Stimulated activated CD8-positive, alpha-beta memory T cell treated with anti-CD3 and anti-CD28 coated beads, Interleukin-12 subunit alpha, Interleukin-12 subunit beta, amount 100 ng/mL, for 24 hours (primary cell): ENCODE results near the gene TMEM212.

ENCODE experiments used
- DNase-seq: peaks from one replicate; pipeline ENCODE4 v3.0.0-alpha.2; 2020; ENCODE audit errors: extremely low read depth

Gene TMEM212

GRCh38 chr3:171842864-171843518, at the start of gene TMEM212:
Gene TMEM212, plus strand, starts transcription at chr3:171843349. Its CDS starts 35 bp downstream, at chr3:171843384.
- DNase-seq = no peak

- DNase-seq = no peak
These were observed 46.4 kb upstream of the TMEM212 start for GRCh38 chr3:171796625-171797264.

GRCh38 chr3:171797265-171797679, 45.9 kb upstream of the TMEM212 start:
- DNase-seq = no peak

GRCh38 chr3:171797873-171798272, 45.3 kb upstream of the TMEM212 start:
- DNase-seq = no peak

GRCh38 chr3:171799501-171799900, 43.6 kb upstream of the TMEM212 start:
- no peak for DNase-seq

GRCh38 chr3:171801738-171802589, 41.2 kb upstream of the TMEM212 start:
- no peak for DNase-seq

GRCh38 chr3:171802590-171802956, 40.6 kb upstream of the TMEM212 start:
- no peak for DNase-seq

GRCh38 chr3:171803044-171803443, 40.1 kb upstream of the TMEM212 start:
- no peak for DNase-seq

GRCh38 chr3:171804618-171805389, 38.3 kb upstream of the TMEM212 start:
- no peak for DNase-seq

- DNase-seq = no peak
These were observed 37.5 kb upstream of the TMEM212 start for GRCh38 chr3:171805687-171806086.

- no peak for DNase-seq
These were observed 36.7 kb upstream of the TMEM212 start for GRCh38 chr3:171806200-171807128.

GRCh38 chr3:171807129-171807675, 35.9 kb upstream of the TMEM212 start:
- DNase-seq = no peak

GRCh38 chr3:171807806-171808205, 35.3 kb upstream of the TMEM212 start:
- no peak for DNase-seq

GRCh38 chr3:171809611-171809860, 33.6 kb upstream of the TMEM212 start:
- no peak for DNase-seq

GRCh38 chr3:171809861-171810628, 33.1 kb upstream of the TMEM212 start, which contains the start of gene PLD1:
Gene PLD1, minus strand, starts transcription at chr3:171810483. Its CDS starts 72,432 bp downstream, at chr3:171738051.
- peak; percentile 10 for DNase-seq

GRCh38 chr3:171810629-171811294, 32.4 kb upstream of the TMEM212 start:
- DNase-seq = no peak

GRCh38 chr3:171811295-171811912, 31.7 kb upstream of the TMEM212 start:
- no peak for DNase-seq

GRCh38 chr3:171811913-171812335, 31.2 kb upstream of the TMEM212 start:
- no peak for DNase-seq

GRCh38 chr3:171812811-171813210, 30.3 kb upstream of the TMEM212 start:
- DNase-seq = no peak
